NCI-H1417 treated with DMSO at 0.1 percent for 48 hours (cell line): Measurements from ENCODE around the gene ABTB2.

ENCODE experiments used
- DNase-seq: peaks from one replicate; lab custom pipeline; 2025; lab: John Stamatoyannopoulos, UW

Gene ABTB2

GRCh38 chr11:34315394-34315793 is 42.4 kb downstream of the ABTB2 start:
- DNase-seq = no peak

- DNase-seq = no peak
These were observed 42.9 kb downstream of the ABTB2 start for GRCh38 chr11:34314936-34315335.

DNA sequence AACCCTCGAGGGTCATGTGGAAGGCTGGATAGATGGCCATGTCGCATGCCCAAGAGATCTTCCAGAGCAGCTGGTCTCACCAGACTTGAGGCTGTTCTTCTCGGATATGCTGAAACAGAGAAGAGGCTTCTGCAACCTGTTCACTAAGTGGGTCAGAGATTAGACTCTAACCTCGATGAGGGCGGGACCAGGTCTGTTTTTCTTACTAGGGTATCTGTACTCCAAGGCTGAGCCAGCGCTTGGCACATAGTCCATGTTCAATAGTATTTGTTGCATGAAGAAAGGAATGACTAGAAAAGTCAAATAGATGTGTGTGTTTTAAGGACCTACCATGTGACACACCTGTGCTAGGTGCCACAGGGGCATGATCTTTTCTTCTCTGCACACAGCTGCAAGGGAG is 43.6 kb downstream of the ABTB2 start:
- DNase-seq = no peak

- DNase-seq = no peak
These were observed 44.7 kb downstream of the ABTB2 start for GRCh38 chr11:34313099-34313517.

DNA sequence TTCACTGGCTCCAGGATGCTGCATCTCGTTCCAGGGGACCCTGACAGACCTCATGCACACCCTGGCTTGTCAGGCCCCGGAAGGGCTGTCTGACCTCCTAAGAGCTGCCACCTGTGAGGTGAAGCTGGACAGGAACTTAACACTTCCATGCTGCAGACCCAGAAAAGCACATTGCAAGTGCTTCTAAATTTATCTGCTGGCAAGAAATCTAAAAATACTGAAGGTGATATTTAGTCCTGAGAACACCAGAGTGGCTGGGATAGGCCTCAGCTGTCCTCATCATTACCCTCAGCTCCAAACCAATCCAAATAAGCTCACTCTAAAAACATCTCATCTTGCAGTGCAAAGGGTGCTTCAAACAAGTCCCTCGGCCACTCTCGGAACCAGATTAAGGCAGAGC is 46.7 kb downstream of the ABTB2 start:
- no peak for DNase-seq

DNA sequence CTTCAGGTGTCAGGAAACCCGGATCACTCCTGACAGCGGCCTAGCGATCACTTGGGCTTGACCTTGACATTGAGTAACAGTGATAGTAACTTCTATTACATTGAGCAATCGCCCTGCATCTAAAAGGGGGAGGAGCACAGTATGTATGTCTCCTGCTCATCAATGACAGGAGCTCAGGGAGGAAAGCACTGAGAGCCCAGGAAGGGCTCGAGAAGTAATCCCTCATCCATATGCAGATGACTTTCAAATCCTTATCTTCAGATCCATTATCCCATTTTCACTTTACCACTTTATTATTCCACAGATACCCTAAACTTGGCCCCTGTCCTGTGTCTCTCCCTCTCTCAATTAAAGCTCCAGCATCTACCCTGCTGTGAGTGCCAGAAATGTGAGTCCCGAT is 47.8 kb downstream of the ABTB2 start:
- DNase-seq = no peak

DNA sequence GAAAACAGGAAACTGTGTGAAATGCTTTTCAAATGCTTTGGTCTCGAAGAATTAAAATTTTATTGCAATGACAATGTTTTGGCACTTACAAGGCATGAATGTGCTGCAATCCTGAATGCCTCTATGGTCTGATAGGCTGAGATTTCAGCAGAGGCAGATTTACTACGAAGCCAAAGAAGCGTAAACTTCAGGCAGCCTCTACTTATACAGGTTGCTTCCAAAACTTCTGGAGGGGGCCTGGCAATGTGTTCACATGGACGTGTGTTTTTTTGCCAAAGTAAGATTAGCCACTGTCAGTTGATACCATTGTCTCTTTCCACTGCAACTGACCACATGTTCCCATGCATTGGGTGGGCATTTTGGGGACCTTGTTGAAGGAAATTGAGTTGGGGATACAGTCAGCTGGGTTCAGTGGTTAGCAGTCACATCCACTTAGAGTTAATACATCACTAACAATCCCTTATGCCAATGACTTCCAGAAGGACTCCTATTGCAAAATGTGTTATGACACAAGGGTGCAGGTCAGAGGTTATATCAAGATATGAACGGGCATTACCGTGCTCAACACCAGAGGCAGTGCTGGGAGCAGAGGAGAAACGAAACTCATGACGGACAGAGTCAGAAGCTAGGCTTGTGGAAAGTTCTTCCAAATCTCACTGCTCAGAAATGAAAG is 48.8 kb downstream of the ABTB2 start:
- no peak for DNase-seq

DNA sequence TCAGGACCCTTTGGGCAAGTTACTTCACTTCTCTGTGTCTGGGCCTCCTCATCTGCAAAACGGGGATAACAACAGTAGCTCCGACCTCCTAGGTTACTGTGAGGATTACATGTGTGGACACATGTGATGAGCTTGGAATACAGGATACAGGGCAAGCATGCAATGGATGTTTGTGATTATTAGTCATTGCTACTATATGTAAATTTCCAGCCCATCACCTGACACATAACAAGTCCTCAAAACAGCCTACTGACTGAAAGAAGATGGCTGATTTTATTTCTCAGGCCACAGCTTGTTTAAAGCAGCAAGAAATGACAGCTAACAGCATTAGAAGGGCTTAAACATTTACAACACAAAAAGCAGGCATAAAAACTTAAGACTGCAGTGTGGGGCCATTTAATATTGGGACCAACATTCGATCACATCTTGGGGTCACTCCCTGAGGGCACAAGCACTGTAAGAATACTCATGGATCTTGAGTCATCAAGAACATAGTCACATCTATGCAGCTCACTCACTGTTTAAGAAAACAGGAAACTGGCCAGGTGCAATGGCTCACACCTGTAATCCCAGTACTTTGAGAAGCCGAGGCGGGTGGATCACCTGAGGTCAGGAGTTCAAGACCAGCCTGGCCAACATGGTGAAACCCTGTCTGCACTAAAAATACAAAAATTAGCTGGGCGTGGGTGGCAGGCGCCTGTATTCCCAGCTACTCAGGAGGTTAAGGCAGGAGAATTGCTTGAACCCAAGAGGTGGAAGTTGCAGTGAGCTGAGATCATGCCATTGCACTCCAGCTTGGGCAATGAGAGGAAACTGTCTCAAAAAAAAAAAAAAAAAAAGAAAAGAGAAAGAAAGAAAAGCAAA is 49.5 kb downstream of the ABTB2 start:
- DNase-seq = no peak

- no peak for DNase-seq
These were observed 52.0 kb downstream of the ABTB2 start for GRCh38 chr11:34305780-34306179.

- no peak for DNase-seq
These were observed 52.6 kb downstream of the ABTB2 start for GRCh38 chr11:34305193-34305592.

DNA sequence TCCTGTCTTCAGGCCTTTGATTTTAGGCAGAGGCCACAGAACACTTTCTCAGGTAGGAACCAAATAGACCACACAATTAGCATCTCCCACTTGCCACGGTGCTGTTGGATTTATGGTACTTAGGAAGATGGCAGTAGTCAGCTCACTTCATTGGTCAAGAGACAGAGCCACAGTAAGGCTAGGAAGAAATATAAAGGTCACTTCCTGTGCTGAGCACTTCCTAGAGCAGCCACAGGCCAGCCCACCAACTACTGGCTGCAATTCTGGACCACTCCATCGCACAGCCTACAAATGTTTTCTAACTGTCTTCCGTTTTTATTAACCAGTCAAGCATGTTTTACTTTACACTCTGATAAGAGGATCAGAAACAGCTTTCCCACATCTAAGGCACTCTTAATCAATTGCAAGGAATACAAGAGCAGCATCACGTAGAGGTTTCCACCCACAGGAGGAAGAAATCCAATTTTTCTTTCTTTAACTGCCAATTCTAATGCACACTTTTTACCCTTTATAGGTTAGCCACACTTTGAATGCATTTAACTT is 54.7 kb downstream of the ABTB2 start:
- no peak for DNase-seq

DNA sequence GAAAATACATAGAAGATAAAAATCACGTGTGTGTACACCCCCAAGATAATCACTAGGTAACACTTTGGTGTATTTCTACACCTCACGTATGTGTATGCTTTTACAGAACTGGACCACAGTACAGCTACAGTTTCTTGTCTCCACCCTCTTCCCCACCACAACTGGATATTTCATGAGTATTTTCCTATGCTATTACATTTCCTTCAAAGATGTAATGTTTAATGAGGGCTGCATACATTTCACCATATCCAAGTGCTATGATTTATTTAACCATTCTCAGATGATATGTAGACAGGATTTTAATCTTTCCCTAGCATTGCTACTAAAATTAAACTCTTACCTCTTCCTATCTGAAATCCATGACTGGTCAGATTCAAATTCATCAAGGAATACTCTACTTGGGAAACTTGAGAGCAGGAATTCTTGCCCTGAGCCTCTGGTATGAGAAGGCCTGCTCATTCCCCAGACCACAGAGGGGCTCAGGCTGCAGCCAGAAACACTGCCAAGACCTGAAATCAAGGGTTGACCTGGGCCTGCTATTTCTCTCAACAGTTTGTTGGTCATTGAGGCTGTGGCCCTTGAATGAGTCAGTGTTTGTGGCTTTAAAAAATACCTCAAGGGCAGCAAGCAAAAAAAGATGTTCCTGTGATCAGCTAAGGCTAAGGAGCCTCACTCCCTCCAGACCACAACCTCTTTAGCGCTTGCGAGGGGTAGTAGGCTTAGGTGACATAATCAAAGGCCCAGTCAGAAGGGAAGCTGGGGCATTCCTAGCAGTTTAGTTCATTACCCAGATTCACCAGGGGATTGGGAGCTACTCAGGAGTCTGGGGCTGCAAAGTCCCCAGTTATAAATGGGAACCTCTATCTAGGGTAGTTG is 55.5 kb downstream of the ABTB2 start:
- no peak for DNase-seq

DNA sequence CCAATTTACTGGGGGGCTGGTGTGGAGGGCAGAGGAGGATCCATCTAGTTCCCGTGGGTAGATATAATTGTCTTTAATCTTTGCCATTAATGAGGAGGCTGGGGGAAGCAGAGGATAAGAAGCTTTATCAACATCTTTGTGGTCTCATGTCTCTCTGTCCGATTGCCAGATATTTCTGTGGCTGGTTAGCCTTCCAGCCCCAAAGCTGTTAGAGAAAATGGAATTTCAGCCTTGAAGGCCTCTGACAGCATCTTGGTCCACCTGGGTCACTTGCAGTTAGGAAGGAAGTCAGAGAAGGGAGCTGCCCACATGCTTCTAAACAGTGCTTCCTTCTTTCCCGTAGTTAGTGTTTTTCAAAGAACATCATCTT is 56.9 kb downstream of the ABTB2 start:
- DNase-seq = no peak

GRCh38 chr11:34300026-34300925 is 57.5 kb downstream of the ABTB2 start:
- peak; percentile 28 for DNase-seq

GRCh38 chr11:34299284-34299972 is 58.4 kb downstream of the ABTB2 start:
- DNase-seq = no peak

GRCh38 chr11:34298871-34299270 is 58.9 kb downstream of the ABTB2 start:
- no peak for DNase-seq

DNA sequence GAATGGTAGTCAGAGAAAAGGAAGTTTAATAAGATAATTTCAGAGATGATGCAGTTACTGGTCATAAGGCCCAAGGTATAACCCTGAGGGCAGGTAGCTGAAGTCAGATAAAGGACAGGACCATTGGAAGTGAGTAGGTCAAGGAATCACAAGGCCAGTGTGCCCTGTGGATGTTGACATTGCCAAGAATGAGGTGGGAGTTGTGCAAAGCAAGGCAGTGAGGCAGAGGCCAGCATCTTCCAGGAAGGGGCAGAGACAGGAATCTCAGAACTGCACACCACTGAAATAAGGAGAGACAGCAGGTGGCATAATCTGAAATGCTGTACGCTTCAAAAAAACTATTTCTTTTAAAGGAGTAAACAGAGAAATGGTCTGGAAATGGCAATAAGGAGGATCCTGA is 61.4 kb downstream of the ABTB2 start:
- DNase-seq = no peak

GRCh38 chr11:34292546-34292945 is 65.3 kb downstream of the ABTB2 start:
- no peak for DNase-seq

GRCh38 chr11:34292111-34292510 is 65.7 kb downstream of the ABTB2 start:
- DNase-seq = no peak

GRCh38 chr11:34290926-34291325 is 66.9 kb downstream of the ABTB2 start:
- no peak for DNase-seq

- no peak for DNase-seq
These were observed 69.3 kb downstream of the ABTB2 start for GRCh38 chr11:34288492-34288891.
